ENCODE measurements around the gene DOCK2.

The DOCK2 gene

DNA sequence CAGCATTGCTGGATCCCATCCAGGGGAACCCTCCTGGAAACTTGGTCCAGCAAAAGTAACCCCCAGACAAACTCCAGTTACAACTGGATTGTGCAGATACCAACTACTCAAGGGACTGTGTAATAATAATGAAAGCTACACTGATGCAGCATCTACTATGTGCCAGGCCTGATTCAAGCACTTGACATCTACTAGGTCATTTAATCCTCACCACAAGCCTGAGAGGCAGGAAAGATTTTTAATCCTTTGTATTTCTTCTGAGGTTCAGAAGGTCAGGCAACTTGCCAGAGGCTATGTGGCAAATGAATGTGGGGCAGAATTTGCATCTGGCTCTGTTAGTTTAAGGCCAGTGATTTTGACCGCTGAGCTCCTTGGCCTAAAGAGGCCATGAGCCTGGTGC, 439.1 kb downstream of the DOCK2 start:
- ChIA-PET CTCF (interaction anchor here (1.0 to 1.5 kb wide), 2 partner anchors 9 to 18 kb away, joined by 3 read pairs; no protein-coding TSS in a partner anchor), POLR2A (no interaction called here)
- DNase-seq (ENCODE audit: extremely low spot score): no peak
- TF ChIP-seq, protein P1, sequence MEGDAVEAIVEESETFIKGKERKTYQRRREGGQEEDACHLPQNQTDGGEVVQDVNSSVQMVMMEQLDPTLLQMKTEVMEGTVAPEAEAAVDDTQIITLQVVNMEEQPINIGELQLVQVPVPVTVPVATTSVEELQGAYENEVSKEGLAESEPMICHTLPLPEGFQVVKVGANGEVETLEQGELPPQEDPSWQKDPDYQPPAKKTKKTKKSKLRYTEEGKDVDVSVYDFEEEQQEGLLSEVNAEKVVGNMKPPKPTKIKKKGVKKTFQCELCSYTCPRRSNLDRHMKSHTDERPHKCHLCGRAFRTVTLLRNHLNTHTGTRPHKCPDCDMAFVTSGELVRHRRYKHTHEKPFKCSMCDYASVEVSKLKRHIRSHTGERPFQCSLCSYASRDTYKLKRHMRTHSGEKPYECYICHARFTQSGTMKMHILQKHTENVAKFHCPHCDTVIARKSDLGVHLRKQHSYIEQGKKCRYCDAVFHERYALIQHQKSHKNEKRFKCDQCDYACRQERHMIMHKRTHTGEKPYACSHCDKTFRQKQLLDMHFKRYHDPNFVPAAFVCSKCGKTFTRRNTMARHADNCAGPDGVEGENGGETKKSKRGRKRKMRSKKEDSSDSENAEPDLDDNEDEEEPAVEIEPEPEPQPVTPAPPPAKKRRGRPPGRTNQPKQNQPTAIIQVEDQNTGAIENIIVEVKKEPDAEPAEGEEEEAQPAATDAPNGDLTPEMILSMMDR (IDR thresholded peaks at IDR 0.05; ENCODE audit: control extremely low read depth, extremely low read depth, low read depth, missing control alignments): no peak

DNA sequence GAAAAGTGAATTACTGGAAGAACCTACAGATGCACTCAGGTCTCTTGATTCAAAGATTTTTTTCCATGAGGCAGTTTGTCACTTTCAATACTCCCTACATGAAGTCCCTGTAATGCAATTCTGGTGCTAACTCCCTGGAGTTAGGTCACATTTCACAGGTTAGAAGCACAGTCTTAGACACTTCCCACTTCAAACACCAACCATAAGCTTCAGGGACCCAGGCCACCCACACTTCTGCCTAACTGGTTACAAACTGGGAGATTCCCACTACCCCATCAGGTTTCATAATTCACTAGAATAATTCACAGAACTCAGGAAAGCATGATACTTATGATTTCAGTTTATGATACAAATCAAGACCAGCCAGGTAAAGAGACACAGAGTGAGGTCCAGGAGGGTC, 439.7 kb downstream of the DOCK2 start:
- DNase-seq (ENCODE audit: extremely low spot score): no peak
- ChIA-PET POLR2A (no interaction called here), CTCF (interaction anchor here (1.4 kb wide), 1 partner anchor 10 kb away, joined by 4 read pairs; no protein-coding TSS in a partner anchor)
- TF ChIP-seq, protein P1 (IDR thresholded peaks at IDR 0.05; ENCODE audit: control extremely low read depth, extremely low read depth, low read depth, missing control alignments): no peak

DNA sequence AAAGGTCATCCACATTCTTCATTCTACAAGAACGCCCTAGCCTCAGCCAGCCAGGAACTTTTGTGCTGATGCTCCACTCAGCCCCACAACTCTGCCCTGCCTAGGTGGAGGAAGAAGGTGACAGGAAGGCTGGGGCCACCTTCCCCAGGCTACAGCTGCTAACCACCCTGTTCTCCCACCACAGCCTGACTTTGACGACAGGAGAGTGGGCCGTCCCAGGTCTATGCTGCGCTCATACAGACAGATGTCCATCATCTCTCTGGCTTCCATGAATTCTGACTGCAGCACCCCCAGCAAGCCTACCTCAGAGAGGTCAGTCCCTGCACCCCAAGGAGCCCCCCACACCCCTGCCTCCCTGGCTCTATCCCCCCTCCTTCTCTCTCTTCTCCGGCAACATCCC, 440.5 kb downstream of the DOCK2 start:
- no peak for DNase-seq (ENCODE audit: extremely low spot score)
- TF ChIP-seq, protein P1 (IDR thresholded peaks at IDR 0.05; ENCODE audit: control extremely low read depth, extremely low read depth, low read depth, missing control alignments): no peak
- POLR2A ChIA-PET: no interaction called here
- CTCF ChIA-PET: interaction anchor here (1.3 to 2.6 kb wide), 3 partner anchors 9 to 24 kb away, joined by 4 to 5 read pairs (median 4); no protein-coding TSS in a partner anchor

DNA sequence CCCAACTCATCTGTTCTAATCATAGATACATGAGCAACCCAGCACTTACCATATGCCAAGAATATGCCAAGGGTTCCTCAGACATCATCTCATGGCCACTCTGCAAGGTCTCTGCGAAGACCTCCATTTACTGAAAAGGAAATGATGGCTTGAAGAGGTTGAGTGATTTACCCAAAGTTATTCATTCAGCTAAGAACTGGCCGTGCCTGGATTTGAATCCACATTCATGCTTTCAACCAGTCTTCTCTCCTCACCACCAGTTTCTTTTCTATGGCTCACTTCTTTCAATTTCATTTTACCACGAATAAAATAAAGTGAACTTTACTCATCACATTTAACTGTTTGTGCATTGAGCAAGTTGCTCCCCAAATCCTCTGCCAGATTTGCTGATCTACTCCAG, 441.4 kb downstream of the DOCK2 start:
- POLR2A ChIA-PET: no interaction called here
- TF ChIP-seq, protein P1 (IDR thresholded peaks at IDR 0.05; ENCODE audit: control extremely low read depth, extremely low read depth, low read depth, missing control alignments): no peak
- no peak for DNase-seq (ENCODE audit: extremely low spot score)
- CTCF ChIA-PET: interaction anchor here (1.3 to 2.6 kb wide), 2 partner anchors 11 to 23 kb away, joined by 4 to 5 read pairs; no protein-coding TSS in a partner anchor

DNA sequence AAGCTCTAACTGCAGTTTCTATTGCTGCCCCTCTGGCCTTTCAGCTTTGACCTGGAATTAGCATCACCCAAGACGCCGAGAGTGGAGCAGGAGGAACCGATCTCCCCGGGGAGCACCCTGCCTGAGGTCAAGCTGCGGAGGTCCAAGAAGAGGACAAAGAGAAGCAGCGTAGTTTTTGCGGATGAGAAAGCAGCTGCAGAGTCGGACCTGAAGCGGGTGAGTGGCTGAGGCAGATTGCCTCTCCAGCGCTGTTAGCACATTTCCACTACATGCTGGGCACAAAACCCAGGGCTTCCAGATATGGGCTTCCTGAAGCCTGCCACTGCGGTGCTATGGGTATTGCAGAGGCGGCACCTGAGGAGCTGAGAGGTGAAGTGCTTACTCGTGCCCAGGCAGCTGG, 441.9 kb downstream of the DOCK2 start:
- TF ChIP-seq, protein P1 (IDR thresholded peaks at IDR 0.05; ENCODE audit: control extremely low read depth, extremely low read depth, low read depth, missing control alignments): no peak

DNA sequence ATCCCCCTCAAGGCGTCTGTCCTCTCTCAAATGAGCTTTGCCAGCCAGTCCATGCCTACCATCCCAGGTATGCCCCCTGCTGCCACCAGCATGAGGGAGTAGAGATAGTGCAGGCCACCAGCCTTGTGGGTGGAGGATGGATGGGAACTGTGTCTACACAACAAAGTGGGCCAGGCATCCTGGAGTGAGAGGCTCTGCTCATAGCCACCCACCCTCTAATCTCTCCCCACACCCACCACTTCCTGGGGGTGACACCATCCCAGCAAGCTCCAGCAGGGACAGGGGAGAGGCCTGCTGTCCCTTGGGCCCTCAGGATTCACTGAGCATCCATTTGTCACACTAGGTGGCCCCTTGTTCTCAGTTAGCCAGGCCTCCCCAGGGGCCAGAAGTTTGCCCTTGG, 443.1 kb downstream of the DOCK2 start:
- DNase-seq (ENCODE audit: extremely low spot score): no peak
- ChIA-PET CTCF (interaction anchor here (1.2 to 2.6 kb wide), 2 partner anchors 21 to 29 kb away, joined by 3 to 5 read pairs; no protein-coding TSS in a partner anchor), POLR2A (no interaction called here)
- TF ChIP-seq, protein P1 (IDR thresholded peaks at IDR 0.05; ENCODE audit: control extremely low read depth, extremely low read depth, low read depth, missing control alignments): no peak

More for the DNA sequence above, 441.9 kb downstream of the DOCK2 start:
- DNase-seq (ENCODE audit: extremely low spot score): no peak
- CTCF ChIA-PET: interaction anchor here (2.6 kb wide), 1 partner anchor 22 kb away, joined by 5 read pairs; no protein-coding TSS in a partner anchor
- POLR2A ChIA-PET: no interaction called here

Measured in GM10248 (cell line).